Activated CD8-positive, alpha-beta memory T cell treated with anti-CD3 and anti-CD28 coated beads for 4 hours (primary cell): ENCODE results near the gene ATP8B4.
A peak's percentile ranks its signal among the peaks of the same experiment; 100 is the strongest.
"Not testable (repeated sequence)": the region's sequence is repeated elsewhere in the genome, so short reads cannot be mapped to it uniquely, and the experiment has no call there.

Source experiments
- DNase-seq, 2 donors: peaks; one replicate each; pipeline ENCODE4 v3.0.0-alpha.2; 2020; ENCODE audit warnings: low read depth in 2 of 2

ATP8B4 gene

GRCh38 chr15:50017522-50017921 is 101.5 kb downstream of the ATP8B4 start:
- no peak for DNase-seq

- DNase-seq = no peak
These were observed 102.1 kb downstream of the ATP8B4 start for GRCh38 chr15:50016951-50017350.

- no peak for DNase-seq
These were observed 106.2 kb downstream of the ATP8B4 start for GRCh38 chr15:50012790-50013189.

- no peak for DNase-seq
These were observed 109.4 kb downstream of the ATP8B4 start for GRCh38 chr15:50009634-50010033.

GRCh38 chr15:50003786-50004334 is 115.2 kb downstream of the ATP8B4 start:
- DNase-seq = peak; percentile 14 to 25

- no peak for DNase-seq
These were observed 127.4 kb downstream of the ATP8B4 start for GRCh38 chr15:49991587-49991986.

- no peak for DNase-seq
These were observed 128.0 kb downstream of the ATP8B4 start for GRCh38 chr15:49990835-49991545.

GRCh38 chr15:49989498-49989897 is 129.5 kb downstream of the ATP8B4 start:
- DNase-seq = no peak

GRCh38 chr15:49988766-49989165 is 130.3 kb downstream of the ATP8B4 start:
- no peak for DNase-seq

- DNase-seq = no peak
These were observed 131.1 kb downstream of the ATP8B4 start for GRCh38 chr15:49987896-49988295.

- no peak for DNase-seq
These were observed 131.7 kb downstream of the ATP8B4 start for GRCh38 chr15:49987198-49987785.

- DNase-seq = no peak
These were observed 132.7 kb downstream of the ATP8B4 start for GRCh38 chr15:49986326-49986725.

- no peak for DNase-seq
These were observed 133.6 kb downstream of the ATP8B4 start for GRCh38 chr15:49985463-49985862.

- no peak for DNase-seq
These were observed 134.6 kb downstream of the ATP8B4 start for GRCh38 chr15:49984436-49984835.

GRCh38 chr15:49982584-49982983 is 136.4 kb downstream of the ATP8B4 start:
- DNase-seq = no peak

- no peak for DNase-seq
These were observed 139.2 kb downstream of the ATP8B4 start for GRCh38 chr15:49979705-49980382.

GRCh38 chr15:49978121-49978520 is 140.9 kb downstream of the ATP8B4 start:
- DNase-seq = no peak

- no peak for DNase-seq
These were observed 141.7 kb downstream of the ATP8B4 start for GRCh38 chr15:49977306-49977705.

GRCh38 chr15:49964551-49964950 is 154.5 kb downstream of the ATP8B4 start:
- DNase-seq = no peak

- no peak for DNase-seq
These were observed 155.0 kb downstream of the ATP8B4 start for GRCh38 chr15:49964061-49964460.

GRCh38 chr15:49963033-49963772 is 155.8 kb downstream of the ATP8B4 start:
- not testable (repeated sequence) for DNase-seq

- no peak for DNase-seq
These were observed 156.9 kb downstream of the ATP8B4 start for GRCh38 chr15:49962044-49962602.
